ENCODE results near the gene KCTD1.
A peak's percentile ranks its signal among the peaks of the same experiment; 100 is the strongest.

The KCTD1 gene

DNA sequence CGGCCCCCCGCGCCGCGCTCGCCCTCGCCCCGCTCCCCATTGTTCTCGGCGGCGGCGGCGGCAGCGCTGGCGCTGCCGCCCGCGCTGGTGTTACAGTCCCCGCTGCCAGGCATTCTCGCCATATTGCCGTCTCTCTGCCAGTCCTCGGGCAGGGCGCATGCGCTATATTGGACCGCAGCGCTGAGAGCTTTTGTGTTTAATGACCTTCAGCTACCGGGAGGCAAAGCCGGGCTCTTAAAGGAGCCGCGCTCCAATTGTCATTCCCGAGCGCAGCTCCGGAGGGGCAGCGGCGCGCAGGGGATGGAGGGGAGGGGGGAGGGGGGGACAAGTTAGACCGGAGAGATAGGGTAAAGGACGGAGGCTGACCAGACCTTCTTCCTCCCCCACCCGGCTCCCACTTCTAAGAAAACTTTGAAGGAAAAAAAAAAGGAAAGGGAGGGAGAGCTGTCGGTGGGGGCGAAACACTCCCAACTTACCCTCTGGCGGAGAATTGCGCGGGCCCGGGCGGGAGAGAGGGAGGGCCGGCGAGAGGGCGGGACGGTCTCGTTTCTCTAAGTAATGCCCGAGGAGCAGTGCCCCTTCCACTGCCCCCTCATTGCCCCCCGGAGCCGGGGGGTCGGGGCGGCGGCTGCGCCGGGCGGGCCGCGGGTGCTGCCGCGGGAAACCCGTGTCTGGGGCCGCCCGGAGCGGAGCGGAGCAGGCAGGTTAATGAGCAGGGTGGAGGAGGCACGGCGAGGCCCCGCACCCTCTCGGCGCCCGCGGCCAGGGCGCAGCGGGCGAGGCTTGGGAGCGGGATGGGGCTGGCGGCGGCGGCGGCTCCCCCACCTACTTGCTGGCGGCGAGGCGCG is at the start of gene KCTD1:
Gene KCTD1 (minus strand): TSS at position 139 of the 848 bp plus-strand sequence. CDS start 17 bp downstream, at position 122.
- H3K4me3 ChIP-seq (ENCODE audit: low read length): peak within 1 kb of the TSS; percentile 78
- TF ChIP-seq ZNF274 (IDR thresholded peaks at IDR 0.05; ENCODE audit: low read depth, low read length): no peak

GRCh38 chr18:26593365-26594320 is 45.3 kb upstream of the KCTD1 start:
- no peak overlapping the region for H3K4me3 ChIP-seq (ENCODE audit: low read length)
- TF ChIP-seq ZNF274 (IDR thresholded peaks at IDR 0.05; ENCODE audit: low read depth, low read length): no peak

GRCh38 chr18:26584745-26585144 is 36.4 kb upstream of the KCTD1 start:
- no peak for TF ChIP-seq ZNF274 (IDR thresholded peaks at IDR 0.05; ENCODE audit: low read depth, low read length)
- H3K4me3 ChIP-seq (ENCODE audit: low read length): no peak overlapping the region

DNA sequence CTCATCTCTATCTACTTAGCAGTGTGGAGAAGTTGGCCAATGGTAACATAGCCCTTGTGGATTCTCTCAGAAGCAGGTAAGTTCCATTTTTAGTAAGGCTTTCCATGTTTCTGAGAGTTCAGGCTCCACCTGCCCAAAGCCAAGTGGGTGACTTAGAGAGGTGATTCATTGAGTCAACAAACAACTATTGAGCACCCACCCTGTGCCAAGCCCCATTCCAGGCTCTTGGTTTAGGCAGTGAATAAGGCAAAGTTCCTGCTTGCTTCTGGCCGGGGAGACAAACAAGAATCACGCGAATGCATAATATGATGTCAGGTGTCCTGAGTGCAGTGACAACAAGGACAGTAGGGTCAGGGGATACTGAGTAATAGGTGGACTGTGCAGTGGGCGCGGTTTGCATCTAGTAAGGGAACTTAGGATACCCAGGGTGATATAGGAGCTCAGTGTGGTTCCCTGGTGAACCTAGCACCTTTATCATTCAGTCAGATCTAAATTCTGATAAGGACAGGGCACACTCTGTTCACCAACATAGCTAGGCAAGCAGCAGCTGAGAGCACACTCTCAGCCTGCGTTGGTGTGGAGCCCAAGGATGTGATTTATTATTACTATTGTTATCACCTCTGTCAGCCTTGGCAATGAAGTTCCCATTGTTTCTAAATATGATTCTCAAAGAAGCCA is 31.7 kb upstream of the KCTD1 start:
- H3K4me3 ChIP-seq (ENCODE audit: low read length): no peak overlapping the region
- TF ChIP-seq ZNF274 (IDR thresholded peaks at IDR 0.05; ENCODE audit: low read depth, low read length): no peak

GRCh38 chr18:26575865-26576217 is 27.5 kb upstream of the KCTD1 start:
- H3K4me3 ChIP-seq (ENCODE audit: low read length): no peak overlapping the region
- TF ChIP-seq ZNF274 (IDR thresholded peaks at IDR 0.05; ENCODE audit: low read depth, low read length): no peak

- TF ChIP-seq ZNF274 (IDR thresholded peaks at IDR 0.05; ENCODE audit: low read depth, low read length): no peak
- H3K4me3 ChIP-seq (ENCODE audit: low read length): peak overlapping the region; percentile 11
Measured at GRCh38 chr18:26574958-26575864, 26.9 kb upstream of the KCTD1 start.

- H3K4me3 ChIP-seq (ENCODE audit: low read length): no peak overlapping the region
- no peak for TF ChIP-seq ZNF274 (IDR thresholded peaks at IDR 0.05; ENCODE audit: low read depth, low read length)
Measured at GRCh38 chr18:26568926-26569665, 20.7 kb upstream of the KCTD1 start.

DNA sequence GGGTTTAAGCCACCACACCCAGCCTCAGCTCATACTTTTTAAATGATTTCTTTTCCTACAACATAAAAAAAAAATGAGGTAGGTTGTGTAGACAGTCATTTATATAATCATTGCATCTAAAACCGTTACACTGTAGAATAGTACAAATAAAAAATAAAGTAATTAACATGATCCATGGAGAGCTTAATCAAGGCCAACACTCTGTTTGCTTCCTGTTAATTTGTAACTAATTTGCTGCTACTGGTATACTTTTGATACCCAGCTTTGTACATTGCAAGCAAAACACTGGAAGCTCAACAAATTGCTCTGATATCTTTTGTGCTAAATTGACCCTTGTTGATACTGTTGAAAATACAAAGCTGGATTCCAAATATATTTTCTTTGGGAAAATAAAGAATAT is 20.2 kb upstream of the KCTD1 start:
- no peak for TF ChIP-seq ZNF274 (IDR thresholded peaks at IDR 0.05; ENCODE audit: low read depth, low read length)
- H3K4me3 ChIP-seq (ENCODE audit: low read length): no peak overlapping the region

DNA sequence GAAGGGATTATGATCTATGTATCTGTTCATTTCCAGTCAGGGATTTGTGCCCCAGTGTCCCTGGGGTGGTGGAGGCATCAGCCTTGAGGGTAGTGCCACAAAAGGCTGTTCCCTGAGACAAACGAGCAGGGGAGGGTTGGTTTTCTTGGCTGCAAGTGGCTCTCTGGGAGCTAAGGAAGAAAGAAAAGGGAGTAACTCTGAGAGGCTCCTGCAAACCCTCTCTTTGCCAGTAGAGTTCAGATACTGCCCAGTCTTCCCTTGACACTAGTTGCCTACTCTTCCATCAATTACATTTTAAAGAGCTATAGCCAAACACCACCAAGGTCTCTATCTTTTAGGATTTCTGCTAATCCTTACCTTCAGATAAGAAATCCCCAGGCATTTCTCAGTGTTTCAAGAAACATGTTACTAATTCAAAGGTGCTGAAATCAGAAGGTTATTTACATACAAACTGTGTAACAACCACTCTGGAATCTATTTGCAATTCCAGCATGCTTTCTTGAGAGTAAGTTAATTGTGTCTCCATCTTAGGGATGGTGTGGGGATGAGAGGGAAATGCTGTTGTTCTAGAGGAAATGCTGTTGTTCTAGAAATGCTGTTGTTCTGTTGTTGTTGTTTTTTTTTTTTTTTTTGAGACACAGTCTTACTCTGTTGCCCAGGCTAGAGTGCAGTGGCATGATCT is 18.7 kb upstream of the KCTD1 start:
- H3K4me3 ChIP-seq (ENCODE audit: low read length): no peak overlapping the region
- no peak for TF ChIP-seq ZNF274 (IDR thresholded peaks at IDR 0.05; ENCODE audit: low read depth, low read length)

- H3K4me3 ChIP-seq (ENCODE audit: low read length): no peak overlapping the region
- TF ChIP-seq ZNF274 (IDR thresholded peaks at IDR 0.05; ENCODE audit: low read depth, low read length): no peak
Measured at GRCh38 chr18:26565514-26565913, 17.2 kb upstream of the KCTD1 start.

GRCh38 chr18:26563024-26563423 is 14.7 kb upstream of the KCTD1 start:
- H3K4me3 ChIP-seq (ENCODE audit: low read length): no peak overlapping the region
- no peak for TF ChIP-seq ZNF274 (IDR thresholded peaks at IDR 0.05; ENCODE audit: low read depth, low read length)

DNA sequence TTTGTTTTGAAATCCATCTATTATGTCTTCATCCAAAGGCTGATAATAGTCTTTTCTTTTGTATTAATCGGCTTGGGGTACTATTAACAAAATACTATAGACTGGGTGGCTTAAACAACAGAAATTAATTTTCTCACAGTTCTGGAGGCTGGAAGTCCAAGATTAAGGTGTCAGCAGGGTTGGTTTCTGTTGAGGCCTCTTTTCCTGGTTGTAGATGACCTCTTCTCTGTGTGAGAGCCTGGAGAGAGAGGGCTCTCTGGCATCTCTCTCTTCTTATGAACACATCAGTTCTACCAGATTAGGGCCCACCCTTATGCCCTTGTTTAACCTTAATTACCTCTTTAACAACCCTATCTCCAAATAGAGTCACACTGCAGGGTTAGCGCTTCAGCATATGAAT is 14.2 kb upstream of the KCTD1 start:
- no peak for TF ChIP-seq ZNF274 (IDR thresholded peaks at IDR 0.05; ENCODE audit: low read depth, low read length)
- no peak overlapping the region for H3K4me3 ChIP-seq (ENCODE audit: low read length)
